Esophagus muscularis mucosa (tissue), 4 donors: ENCODE measurements around the gene C14orf119. TPM values are rescaled to one million over a fixed set of nuclear protein-coding genes. Genes with fewer than 3 reads are reported as not detected.
A peak's percentile ranks its signal among the peaks of the same experiment; 100 is the strongest.

Experiments
- DNase-seq: peaks from one replicate; pipeline ENCODE4 v3.0.0-alpha.2; 2017; ENCODE audit errors: extremely low spot score
- H3K27ac ChIP-seq, 4 donors: fragments of 200-600 bp; sonication (generic); replicated peaks in 1 of 4; 1 replicate in 3 of 4; 2 replicates in 1 of 4; pipeline ENCODE4 v1.5.1; 2016 to 2019; ENCODE audit warnings: mild to moderate bottlenecking in 1 of 4
- H3K27me3 ChIP-seq, 4 donors: fragments of 200-600 bp; sonication (generic); one replicate each; pipeline versions ENCODE4 v1.5.1 to v1.6.0; 2016 to 2019
- H3K36me3 ChIP-seq, 4 donors: fragments of 200-600 bp; sonication (generic); one replicate each; pipeline ENCODE4 v1.5.1; 2016 to 2019
- H3K4me1 ChIP-seq, 4 donors: fragments of 200-600 bp; sonication (generic); one replicate each; pipeline ENCODE4 v1.5.1; 2016 to 2019
- H3K4me3 ChIP-seq, 4 donors: fragments of 200-600 bp; sonication (generic); 1 replicate in 2 of 4; 2 replicates in 2 of 4; pipeline ENCODE4 v1.5.1; 2016 to 2019; ENCODE audit warnings: mild to moderate bottlenecking in 4 of 4, moderate library complexity in 1 of 4
- H3K9me3 ChIP-seq, 4 donors: fragments of 200-600 bp; sonication (generic); 1 replicate in 3 of 4; 2 replicates in 1 of 4; pipeline ENCODE4 v1.5.1; 2016 to 2019
- EP300 ChIP-seq: sonication (generic); formaldehyde crosslinking; IDR thresholded peaks from one replicate; pipeline ENCODE4 v1.6.1; 2017; ENCODE audit warnings: antibody characterized with exemption
- POLR2A ChIP-seq: fragments of 450-650 bp; IDR thresholded peaks from one replicate; pipeline ENCODE4 v1.6.1; 2017; ENCODE audit warnings: antibody characterized with exemption, moderate library complexity, mild to moderate bottlenecking, low read depth
- POLR2AphosphoS5 ChIP-seq, 2 donors: sonication (generic); formaldehyde crosslinking; IDR thresholded peaks; one replicate each; pipeline ENCODE4 v1.6.1; 2017; ENCODE audit warnings: antibody characterized with exemption in 2 of 2
- WGBS: methylation state at CpG from one replicate; pipeline ENCODE4 v1.1.5; 2018; 5-methylcytosine and 5-hydroxymethylcytosine counted together
- intact Hi-C: fragments of 100-400 bp; cut with DNase I; formaldehyde crosslinking; loops from one replicate; pipeline ENCODE4 v1.15.1; 2023
- total RNA-seq, 4 donors: library from RNA; depleted of rRNA; stranded (reverse); fragments of >200 nt; gene quantifications; one replicate each; pipeline versions ENCODE4 v1.1.0 to v1.2.1, GENCODE V29; 2016
- TF ChIP-seq, protein P1 (sequence below), 3 experiments: fragments of 200-600 bp in 2 of 3; fragments of 450-650 bp in 1 of 3; sonication (generic) in 2 of 3; IDR thresholded peaks; one replicate each; pipeline ENCODE4 v1.5.1; 2017 to 2019; ENCODE audit warnings: antibody characterized with exemption in 3 of 3, mild to moderate bottlenecking in 2 of 3, moderate library complexity in 1 of 3

The C14orf119 gene
- total RNA-seq, 4 donors from 2014 or later = 21.2 to 42.5 (median 34.0) TPM

GRCh38 chr14:23099212-23099861, 4.0 kb downstream of the C14orf119 start:
- H3K4me1 ChIP-seq = peaks cover 17 to 28% (median 19%) of the 10 kb centered on the region in 4 donors
- no peaks in the 10 kb centered on the region for H3K27me3 ChIP-seq
- H3K27ac ChIP-seq = peak overlapping the region in 1 of 4 donors; percentile 26
- 93% methylated on average over 10 of the region's 10 CpGs for WGBS
- no peak overlapping the region for H3K4me3 ChIP-seq
- H3K36me3 ChIP-seq = peaks cover 0 to 23% (median 20%) of the 10 kb centered on the region in 4 donors
- DNase-seq = no peak
- H3K9me3 ChIP-seq = no peaks in the 10 kb centered on the region
- TF ChIP-seq EP300 = no peak
- TF ChIP-seq, protein P1, sequence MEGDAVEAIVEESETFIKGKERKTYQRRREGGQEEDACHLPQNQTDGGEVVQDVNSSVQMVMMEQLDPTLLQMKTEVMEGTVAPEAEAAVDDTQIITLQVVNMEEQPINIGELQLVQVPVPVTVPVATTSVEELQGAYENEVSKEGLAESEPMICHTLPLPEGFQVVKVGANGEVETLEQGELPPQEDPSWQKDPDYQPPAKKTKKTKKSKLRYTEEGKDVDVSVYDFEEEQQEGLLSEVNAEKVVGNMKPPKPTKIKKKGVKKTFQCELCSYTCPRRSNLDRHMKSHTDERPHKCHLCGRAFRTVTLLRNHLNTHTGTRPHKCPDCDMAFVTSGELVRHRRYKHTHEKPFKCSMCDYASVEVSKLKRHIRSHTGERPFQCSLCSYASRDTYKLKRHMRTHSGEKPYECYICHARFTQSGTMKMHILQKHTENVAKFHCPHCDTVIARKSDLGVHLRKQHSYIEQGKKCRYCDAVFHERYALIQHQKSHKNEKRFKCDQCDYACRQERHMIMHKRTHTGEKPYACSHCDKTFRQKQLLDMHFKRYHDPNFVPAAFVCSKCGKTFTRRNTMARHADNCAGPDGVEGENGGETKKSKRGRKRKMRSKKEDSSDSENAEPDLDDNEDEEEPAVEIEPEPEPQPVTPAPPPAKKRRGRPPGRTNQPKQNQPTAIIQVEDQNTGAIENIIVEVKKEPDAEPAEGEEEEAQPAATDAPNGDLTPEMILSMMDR (IDR thresholded peaks at IDR 0.05) = no peak
- no peak for TF ChIP-seq POLR2AphosphoS5 (IDR thresholded peaks at IDR 0.05)
- no peak for TF ChIP-seq POLR2A
- intact Hi-C loops = no loop called here

GRCh38 chr14:23101213-23101970, 6.1 kb downstream of the C14orf119 start:
- Histone ChIP-seq H3K4me3 (no peak overlapping the region), H3K4me1 (peaks cover 15 to 34% (median 16%) of the 10 kb centered on the region in 4 donors), H3K9me3 (no peaks in the 10 kb centered on the region), H3K27ac (peak overlapping the region in 1 of 4 donors; percentile 4), H3K27me3 (no peaks in the 10 kb centered on the region), H3K36me3 (peaks cover 0 to 23% (median 20%) of the 10 kb centered on the region in 4 donors)
- DNase-seq = no peak
- 77% methylated on average over 6 of the region's 6 CpGs for WGBS
- no peak for TF ChIP-seq EP300
- TF ChIP-seq, protein P1 (IDR thresholded peaks at IDR 0.05) = no peak
- TF ChIP-seq POLR2A = no peak
- no peak for TF ChIP-seq POLR2AphosphoS5 (IDR thresholded peaks at IDR 0.05)
- intact Hi-C loops = no loop called here

GRCh38 chr14:23101986-23102625, 6.8 kb downstream of the C14orf119 start:
- WGBS = 59% methylated on average over 5 of the region's 10 CpGs
- DNase-seq = no peak
- Histone ChIP-seq H3K9me3 (no peaks in the 10 kb centered on the region), H3K4me3 (no peak overlapping the region), H3K27ac (peak overlapping the region in 1 of 4 donors; percentile 4), H3K36me3 (peaks cover 0 to 23% (median 20%) of the 10 kb centered on the region in 4 donors), H3K4me1 (peaks cover 8 to 27% (median 9%) of the 10 kb centered on the region in 4 donors), H3K27me3 (no peaks in the 10 kb centered on the region)
- intact Hi-C loops = no loop called here
- TF ChIP-seq POLR2AphosphoS5 (IDR thresholded peaks at IDR 0.05) (no peak), POLR2A (no peak), EP300 (no peak)
- TF ChIP-seq, protein P1 (IDR thresholded peaks at IDR 0.05) = no peak

GRCh38 chr14:23102801-23103200, 7.5 kb downstream of the C14orf119 start:
- H3K27ac ChIP-seq = no peak overlapping the region
- H3K36me3 ChIP-seq = peaks cover 0 to 19% (median 16%) of the 10 kb centered on the region in 4 donors
- 84% methylated on average over 2 of the region's 2 CpGs for WGBS
- no peaks in the 10 kb centered on the region for H3K9me3 ChIP-seq
- H3K4me1 ChIP-seq = peaks cover 1 to 20% (median 3%) of the 10 kb centered on the region in 4 donors
- H3K27me3 ChIP-seq = no peaks in the 10 kb centered on the region
- TF ChIP-seq, protein P1 (IDR thresholded peaks at IDR 0.05) = no peak
- TF ChIP-seq POLR2A (no peak), POLR2AphosphoS5 (IDR thresholded peaks at IDR 0.05) (no peak), EP300 (no peak)
- intact Hi-C loops = no loop called here
- DNase-seq = no peak
- H3K4me3 ChIP-seq = no peak overlapping the region
